ENCODE data around the gene CHST6. TPM values are rescaled to one million over a fixed set of nuclear protein-coding genes. Genes with fewer than 3 reads are reported as not detected.

The CHST6 gene
- total and polyA plus RNA-seq, 2 donors (not counting 1 experiment from before 2014, with no cell fraction given) = 0.17 TPM; not detected in 1

- H3K4me3 Mint-ChIP-seq = peak overlapping the region; percentile 54
- ChIA-PET CTCF (interaction anchor here (2.4 kb wide), 1 partner anchor 32 kb away, joined by 11 read pairs; no protein-coding TSS in a partner anchor), POLR2A (interaction anchor here (0.7 kb wide), 1 partner anchor 31 kb away, joined by 4 read pairs; no protein-coding TSS in a partner anchor)
- Histone ChIP-seq H3K4me1 (ENCODE audit: control insufficient read depth in 2 of 2, insufficient read depth in 2 of 2, low read length in 2 of 2) (peaks cover 0 to 3% of the 10 kb centered on the region in 2 donors), H3K4me3 (ENCODE audit: control extremely low read depth in 1 of 5, extremely low read depth in 1 of 5, insufficient read depth in 1 of 5, low read depth in 2 of 5, low read length in 4 of 5) (no peak overlapping the region), H3K27me3 (replicated peaks in 1 of 4; ENCODE audit: control extremely low read depth in 1 of 4, control insufficient read depth in 3 of 4, insufficient read depth in 4 of 4, low read length in 3 of 4) (no peaks in the 10 kb centered on the region), H3K36me3 (replicated peaks in 1 of 2; ENCODE audit: control extremely low read depth in 1 of 2, control insufficient read depth in 1 of 2, extremely low read depth in 1 of 2, insufficient read depth in 2 of 2, low read length in 1 of 2) (no peaks in the 10 kb centered on the region), H3K9ac (ENCODE audit: low read length) (no peak overlapping the region), H3K4me2 (replicated peaks; ENCODE audit: low read depth, low read length, poor library complexity, severe bottlenecking) (no peak overlapping the region), H3K27ac (ENCODE audit: low read length in 2 of 2) (peak overlapping the region in 1 of 2 donors; percentile 40), H3K79me2 (ENCODE audit: control insufficient read depth, insufficient read depth, low read length) (no peaks in the 10 kb centered on the region), H4K20me1 (ENCODE audit: control insufficient read depth, insufficient read depth, low read length, poor library complexity, severe bottlenecking) (no peaks in the 10 kb centered on the region), H2AFZ (ENCODE audit: insufficient read depth, low read depth, low read length, poor library complexity, severe bottlenecking) (no peak overlapping the region), H3K9me3 (ENCODE audit: control extremely low read depth in 1 of 3, control insufficient read depth in 2 of 3, insufficient read depth in 1 of 3, low read length in 2 of 3) (no peaks in the 10 kb centered on the region)
- no peaks in the 10 kb centered on the region for H3K9me3 Mint-ChIP-seq (ENCODE audit: insufficient read depth)
- ATAC-seq (ENCODE audit: low read depth) (peak; percentile 72), DNase-seq (no peak)
- intact Hi-C loops (cut with micrococcal nuclease) = no loop called here
- TF ChIP-seq EZH2 (IDR thresholded peaks at IDR 0.05; ENCODE audit: borderline replicate concordance, insufficient read depth, low read depth, low read length, poor library complexity, severe bottlenecking) = no peak
- TF ChIP-seq, protein P1, sequence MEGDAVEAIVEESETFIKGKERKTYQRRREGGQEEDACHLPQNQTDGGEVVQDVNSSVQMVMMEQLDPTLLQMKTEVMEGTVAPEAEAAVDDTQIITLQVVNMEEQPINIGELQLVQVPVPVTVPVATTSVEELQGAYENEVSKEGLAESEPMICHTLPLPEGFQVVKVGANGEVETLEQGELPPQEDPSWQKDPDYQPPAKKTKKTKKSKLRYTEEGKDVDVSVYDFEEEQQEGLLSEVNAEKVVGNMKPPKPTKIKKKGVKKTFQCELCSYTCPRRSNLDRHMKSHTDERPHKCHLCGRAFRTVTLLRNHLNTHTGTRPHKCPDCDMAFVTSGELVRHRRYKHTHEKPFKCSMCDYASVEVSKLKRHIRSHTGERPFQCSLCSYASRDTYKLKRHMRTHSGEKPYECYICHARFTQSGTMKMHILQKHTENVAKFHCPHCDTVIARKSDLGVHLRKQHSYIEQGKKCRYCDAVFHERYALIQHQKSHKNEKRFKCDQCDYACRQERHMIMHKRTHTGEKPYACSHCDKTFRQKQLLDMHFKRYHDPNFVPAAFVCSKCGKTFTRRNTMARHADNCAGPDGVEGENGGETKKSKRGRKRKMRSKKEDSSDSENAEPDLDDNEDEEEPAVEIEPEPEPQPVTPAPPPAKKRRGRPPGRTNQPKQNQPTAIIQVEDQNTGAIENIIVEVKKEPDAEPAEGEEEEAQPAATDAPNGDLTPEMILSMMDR (IDR thresholded peaks at IDR 0.05) = no peak
- WGBS (ENCODE audit: insufficient coverage) = 99% methylated on average over 4 of the region's 7 CpGs
- peaks cover 4% of the 10 kb centered on the region for H3K27me3 Mint-ChIP-seq
- H3K4me1 Mint-ChIP-seq = peaks cover 31% of the 10 kb centered on the region
- peak overlapping the region; percentile 74 for H3K27ac Mint-ChIP-seq
Observed at GRCh38 chr16:75485230-75486013, 9.8 kb downstream of the CHST6 start.

DNA sequence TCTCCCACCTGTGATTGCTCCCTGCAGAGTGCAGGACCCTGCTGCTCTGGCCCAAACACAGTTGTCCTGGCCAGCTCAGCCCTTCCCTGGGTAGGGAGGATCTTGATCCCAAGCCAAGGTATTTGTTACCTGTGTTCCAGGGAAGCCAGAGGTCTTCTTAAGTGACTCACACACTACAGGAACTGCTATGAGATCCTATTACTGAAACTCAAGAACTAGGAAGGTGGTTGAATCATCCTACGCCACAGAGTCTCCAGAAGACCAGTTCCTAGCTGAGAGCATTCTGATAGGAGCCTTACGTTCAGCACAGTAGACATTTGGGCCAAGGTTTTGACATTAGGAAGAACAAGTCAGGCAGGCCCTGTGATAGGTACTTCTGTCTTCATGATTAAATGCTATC lies 12.0 kb downstream of the CHST6 start:
- TF ChIP-seq, protein P1 (IDR thresholded peaks at IDR 0.05) = no peak
- TF ChIP-seq EZH2 (IDR thresholded peaks at IDR 0.05; ENCODE audit: borderline replicate concordance, insufficient read depth, low read depth, low read length, poor library complexity, severe bottlenecking) = no peak
- Histone ChIP-seq H4K20me1 (ENCODE audit: control insufficient read depth, insufficient read depth, low read length, poor library complexity, severe bottlenecking) (no peaks in the 10 kb centered on the region), H3K27ac (ENCODE audit: low read length in 2 of 2) (no peak overlapping the region), H3K27me3 (replicated peaks in 1 of 4; ENCODE audit: control extremely low read depth in 1 of 4, control insufficient read depth in 3 of 4, insufficient read depth in 4 of 4, low read length in 3 of 4) (no peaks in the 10 kb centered on the region), H3K36me3 (replicated peaks in 1 of 2; ENCODE audit: control extremely low read depth in 1 of 2, control insufficient read depth in 1 of 2, extremely low read depth in 1 of 2, insufficient read depth in 2 of 2, low read length in 1 of 2) (no peaks in the 10 kb centered on the region), H3K4me2 (replicated peaks; ENCODE audit: low read depth, low read length, poor library complexity, severe bottlenecking) (no peak overlapping the region), H3K9ac (ENCODE audit: low read length) (no peak overlapping the region), H3K9me3 (ENCODE audit: control extremely low read depth in 1 of 3, control insufficient read depth in 2 of 3, insufficient read depth in 1 of 3, low read length in 2 of 3) (no peaks in the 10 kb centered on the region), H3K4me1 (ENCODE audit: control insufficient read depth in 2 of 2, insufficient read depth in 2 of 2, low read length in 2 of 2) (peaks cover 0 to 3% of the 10 kb centered on the region in 2 donors), H3K4me3 (ENCODE audit: control extremely low read depth in 1 of 5, extremely low read depth in 1 of 5, insufficient read depth in 1 of 5, low read depth in 2 of 5, low read length in 4 of 5) (no peak overlapping the region), H2AFZ (ENCODE audit: insufficient read depth, low read depth, low read length, poor library complexity, severe bottlenecking) (no peak overlapping the region), H3K79me2 (ENCODE audit: control insufficient read depth, insufficient read depth, low read length) (no peaks in the 10 kb centered on the region)
- intact Hi-C loops (cut with micrococcal nuclease) = no loop called here
- POLR2A ChIA-PET = no interaction called here
- 100% methylated on average over 2 of the region's 2 CpGs for WGBS (ENCODE audit: insufficient coverage)
- CTCF ChIA-PET = interaction anchor here (0.5 to 1.0 kb wide), 2 partner anchors 11 to 845 kb away, joined by 3 read pairs; no protein-coding TSS in a partner anchor
- DNase-seq = no peak
- Mint-ChIP-seq H3K9me3 (ENCODE audit: insufficient read depth) (no peaks in the 10 kb centered on the region), H3K27me3 (peaks cover under 1% of the 10 kb centered on the region), H3K4me1 (peaks cover 25% of the 10 kb centered on the region), H3K4me3 (no peak overlapping the region), H3K27ac (no peak overlapping the region)
- ATAC-seq (ENCODE audit: low read depth) = no peak

Data from B cell (primary cell).